ENCODE measurements around the gene TFAP2E.

DNA sequence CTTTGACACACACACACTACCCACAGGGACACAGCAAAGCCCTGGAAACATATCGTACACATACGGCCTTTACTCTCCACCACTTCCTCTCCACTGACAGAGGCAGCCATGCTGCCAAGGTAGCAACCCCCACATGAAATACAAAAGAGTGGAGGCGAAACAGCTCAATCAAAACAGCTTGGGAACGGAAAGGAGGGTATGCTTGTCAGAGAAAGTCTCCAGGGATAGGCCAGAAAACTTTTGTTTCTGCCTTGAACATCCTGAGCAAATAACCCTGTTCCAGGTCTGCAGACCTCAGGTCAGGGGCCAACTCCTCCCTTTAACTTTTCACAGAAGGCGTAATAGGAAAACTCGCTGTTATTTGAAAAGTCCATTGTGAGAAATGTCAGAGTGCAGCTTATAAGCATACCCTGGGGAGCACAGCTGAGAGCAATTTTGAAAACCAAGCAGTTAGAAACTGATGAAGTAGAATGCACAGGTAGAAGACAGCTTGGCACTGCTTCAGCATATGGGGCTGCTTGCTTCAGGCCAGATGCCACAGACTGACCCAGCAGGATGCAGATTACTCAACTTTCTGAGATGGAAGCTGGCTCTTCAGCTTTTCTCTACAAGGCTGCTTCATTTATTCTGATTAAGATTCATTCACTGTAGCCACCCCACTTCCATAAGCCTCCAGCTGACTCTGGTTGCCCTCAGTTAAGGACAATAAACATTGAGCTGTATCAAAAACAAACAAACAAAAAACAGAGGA lies 33.9 kb upstream of the TFAP2E start:
- TF ChIP-seq, protein P1, sequence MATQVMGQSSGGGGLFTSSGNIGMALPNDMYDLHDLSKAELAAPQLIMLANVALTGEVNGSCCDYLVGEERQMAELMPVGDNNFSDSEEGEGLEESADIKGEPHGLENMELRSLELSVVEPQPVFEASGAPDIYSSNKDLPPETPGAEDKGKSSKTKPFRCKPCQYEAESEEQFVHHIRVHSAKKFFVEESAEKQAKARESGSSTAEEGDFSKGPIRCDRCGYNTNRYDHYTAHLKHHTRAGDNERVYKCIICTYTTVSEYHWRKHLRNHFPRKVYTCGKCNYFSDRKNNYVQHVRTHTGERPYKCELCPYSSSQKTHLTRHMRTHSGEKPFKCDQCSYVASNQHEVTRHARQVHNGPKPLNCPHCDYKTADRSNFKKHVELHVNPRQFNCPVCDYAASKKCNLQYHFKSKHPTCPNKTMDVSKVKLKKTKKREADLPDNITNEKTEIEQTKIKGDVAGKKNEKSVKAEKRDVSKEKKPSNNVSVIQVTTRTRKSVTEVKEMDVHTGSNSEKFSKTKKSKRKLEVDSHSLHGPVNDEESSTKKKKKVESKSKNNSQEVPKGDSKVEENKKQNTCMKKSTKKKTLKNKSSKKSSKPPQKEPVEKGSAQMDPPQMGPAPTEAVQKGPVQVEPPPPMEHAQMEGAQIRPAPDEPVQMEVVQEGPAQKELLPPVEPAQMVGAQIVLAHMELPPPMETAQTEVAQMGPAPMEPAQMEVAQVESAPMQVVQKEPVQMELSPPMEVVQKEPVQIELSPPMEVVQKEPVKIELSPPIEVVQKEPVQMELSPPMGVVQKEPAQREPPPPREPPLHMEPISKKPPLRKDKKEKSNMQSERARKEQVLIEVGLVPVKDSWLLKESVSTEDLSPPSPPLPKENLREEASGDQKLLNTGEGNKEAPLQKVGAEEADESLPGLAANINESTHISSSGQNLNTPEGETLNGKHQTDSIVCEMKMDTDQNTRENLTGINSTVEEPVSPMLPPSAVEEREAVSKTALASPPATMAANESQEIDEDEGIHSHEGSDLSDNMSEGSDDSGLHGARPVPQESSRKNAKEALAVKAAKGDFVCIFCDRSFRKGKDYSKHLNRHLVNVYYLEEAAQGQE (IDR thresholded peaks at IDR 0.05; ENCODE audit: low read depth), result no peak
- TF ChIP-seq EP300 (IDR thresholded peaks at IDR 0.05; ENCODE audit: borderline replicate concordance), result no peak
- TF ChIP-seq RAD21 (IDR thresholded peaks at IDR 0.05; ENCODE audit: low read depth), result no peak
- TF ChIP-seq YY1 (IDR thresholded peaks at IDR 0.05; ENCODE audit: low read depth), result no peak

Measured in Ishikawa (cell line).